GM20000 (cell line): ENCODE data around the gene GABRB1.

Source experiments
- DNase-seq: peaks from one replicate; pipeline ENCODE4 v3.0.0; 2012; ENCODE audit warnings: low spot score
- TF ChIP-seq, protein P1 (sequence below): IDR thresholded peaks from 2 replicates; pipeline ENCODE4 v1.5.1; 2012; ENCODE audit warnings: mild to moderate bottlenecking, control low read depth; ENCODE audit errors: extremely low read depth, missing control alignments

Gene GABRB1

DNA sequence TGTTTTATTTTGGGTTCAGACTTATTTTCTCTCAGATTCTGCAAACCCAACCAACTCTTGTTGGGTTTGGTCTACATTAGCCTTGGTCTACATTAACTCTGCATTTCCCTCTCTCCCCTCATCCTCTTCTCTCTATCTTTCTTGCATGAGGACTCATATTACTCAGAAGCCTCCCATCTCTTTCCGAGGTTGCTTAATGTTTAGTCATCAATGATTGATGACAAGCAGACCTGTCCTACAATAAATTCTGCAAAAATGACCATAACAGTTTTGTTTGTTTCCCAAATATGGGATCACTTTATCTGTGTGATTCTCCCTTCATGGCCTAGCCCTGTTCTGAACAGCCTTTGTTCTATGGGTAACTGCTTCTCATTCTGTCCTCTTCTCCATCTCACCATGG is 75.2 kb downstream of the GABRB1 start:
- TF ChIP-seq, protein P1, sequence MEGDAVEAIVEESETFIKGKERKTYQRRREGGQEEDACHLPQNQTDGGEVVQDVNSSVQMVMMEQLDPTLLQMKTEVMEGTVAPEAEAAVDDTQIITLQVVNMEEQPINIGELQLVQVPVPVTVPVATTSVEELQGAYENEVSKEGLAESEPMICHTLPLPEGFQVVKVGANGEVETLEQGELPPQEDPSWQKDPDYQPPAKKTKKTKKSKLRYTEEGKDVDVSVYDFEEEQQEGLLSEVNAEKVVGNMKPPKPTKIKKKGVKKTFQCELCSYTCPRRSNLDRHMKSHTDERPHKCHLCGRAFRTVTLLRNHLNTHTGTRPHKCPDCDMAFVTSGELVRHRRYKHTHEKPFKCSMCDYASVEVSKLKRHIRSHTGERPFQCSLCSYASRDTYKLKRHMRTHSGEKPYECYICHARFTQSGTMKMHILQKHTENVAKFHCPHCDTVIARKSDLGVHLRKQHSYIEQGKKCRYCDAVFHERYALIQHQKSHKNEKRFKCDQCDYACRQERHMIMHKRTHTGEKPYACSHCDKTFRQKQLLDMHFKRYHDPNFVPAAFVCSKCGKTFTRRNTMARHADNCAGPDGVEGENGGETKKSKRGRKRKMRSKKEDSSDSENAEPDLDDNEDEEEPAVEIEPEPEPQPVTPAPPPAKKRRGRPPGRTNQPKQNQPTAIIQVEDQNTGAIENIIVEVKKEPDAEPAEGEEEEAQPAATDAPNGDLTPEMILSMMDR = no peak
- DNase-seq = no peak

DNA sequence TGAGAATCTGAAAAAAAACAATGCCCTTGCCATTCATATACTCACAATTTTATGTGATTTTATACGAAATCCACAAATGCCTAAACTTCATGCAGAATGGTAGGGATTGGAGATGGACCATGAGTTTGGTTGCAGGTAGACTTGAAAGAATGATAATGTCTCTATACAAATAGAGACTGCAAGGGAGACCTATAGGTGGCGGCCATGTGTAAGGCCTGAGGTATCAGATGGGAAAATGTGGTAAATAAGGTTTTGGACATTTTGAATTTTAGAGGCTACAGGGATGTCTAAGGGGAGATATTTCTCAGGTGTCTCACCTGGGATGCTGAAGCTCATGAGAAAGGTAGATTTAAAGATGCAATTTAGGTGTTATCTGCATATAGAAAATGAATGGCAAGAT is 78.0 kb downstream of the GABRB1 start:
- no peak for DNase-seq
- TF ChIP-seq, protein P1 = no peak

DNA sequence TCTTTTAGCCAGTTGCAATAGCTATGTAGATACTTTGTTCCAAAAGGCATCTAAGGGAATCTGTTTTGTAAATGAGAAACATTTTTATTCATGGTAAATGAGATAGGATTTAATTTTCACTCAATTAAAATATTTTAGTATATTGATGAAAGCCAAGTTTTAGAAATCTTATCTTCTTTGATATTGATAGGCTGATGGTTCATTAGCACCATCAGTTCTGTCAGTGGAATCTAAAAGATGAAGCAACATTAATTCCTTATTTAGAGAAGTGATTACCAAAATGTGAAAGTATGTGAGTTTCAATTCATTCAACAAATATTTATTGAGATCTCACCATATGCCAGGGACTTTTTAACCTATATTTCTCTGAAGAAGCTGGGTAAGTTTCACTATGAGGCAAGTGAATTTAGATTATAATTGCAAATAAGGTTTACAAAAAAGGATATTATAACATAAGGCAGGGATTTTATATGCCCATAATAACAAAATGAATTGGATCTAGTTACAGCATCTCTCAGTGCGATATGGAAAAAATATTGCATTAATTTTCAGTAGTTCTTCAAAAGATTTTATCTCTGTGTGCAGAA is 79.3 kb downstream of the GABRB1 start:
- DNase-seq = no peak
- TF ChIP-seq, protein P1 = no peak

GRCh38 chr4:47118192-47118929 is 87.0 kb downstream of the GABRB1 start:
- DNase-seq = no peak
- TF ChIP-seq, protein P1 = no peak

GRCh38 chr4:47120783-47121182 is 89.4 kb downstream of the GABRB1 start:
- TF ChIP-seq, protein P1 = no peak

DNA sequence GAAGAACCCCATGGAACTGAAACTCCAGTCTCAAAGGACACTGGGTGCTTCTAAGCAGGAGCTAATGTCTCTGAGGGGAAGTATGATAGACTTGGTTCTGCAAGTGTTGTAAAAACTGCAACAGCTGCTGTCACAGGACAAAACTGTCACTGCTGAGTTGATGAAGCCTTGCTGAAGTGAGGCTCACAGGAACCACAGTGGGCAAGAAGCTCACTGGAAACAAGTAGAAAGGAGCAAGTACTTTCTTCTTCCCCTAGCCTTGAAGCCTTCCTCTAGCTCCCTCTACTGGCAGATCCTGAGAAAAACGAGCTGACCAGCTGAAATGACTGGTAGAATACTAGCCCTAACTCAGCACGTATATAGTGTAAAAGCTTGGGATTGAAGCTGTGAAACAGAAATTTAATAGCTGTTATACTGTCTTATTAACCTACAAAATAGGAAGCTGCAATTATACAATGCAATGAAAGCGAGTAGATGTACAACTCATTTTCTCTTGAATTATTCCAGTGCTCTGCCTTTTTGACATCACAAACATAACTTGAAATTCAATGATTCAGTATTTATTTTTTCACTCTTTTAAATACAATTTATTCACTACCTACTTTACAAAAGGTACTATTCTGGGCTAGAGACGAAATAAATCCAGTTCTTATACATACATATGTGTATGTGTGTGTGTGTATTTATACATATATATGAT is 91.4 kb downstream of the GABRB1 start:
- peak; percentile 55 for DNase-seq
- TF ChIP-seq, protein P1 = peak; percentile 89

More at GRCh38 chr4:47120783-47121182, 89.4 kb downstream of the GABRB1 start:
- DNase-seq = no peak

DNA sequence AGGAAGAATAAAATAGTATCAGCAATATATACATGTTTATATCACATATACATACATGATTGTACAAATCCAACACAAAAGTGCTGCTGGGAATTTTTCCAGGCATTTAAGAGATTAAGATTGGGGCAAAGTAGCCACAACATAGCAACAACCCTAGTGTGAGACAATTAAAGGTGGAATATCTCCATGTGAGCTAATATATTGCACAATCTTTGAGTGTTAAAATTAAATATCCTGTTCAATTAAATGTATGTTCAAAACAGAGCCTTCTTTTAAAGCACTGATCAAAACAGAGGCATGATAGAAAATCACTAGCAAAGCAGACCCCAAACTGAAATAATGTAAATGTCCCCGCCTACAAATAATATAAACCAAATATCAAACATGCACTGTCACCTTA is 97.6 kb downstream of the GABRB1 start:
- DNase-seq = no peak
- TF ChIP-seq, protein P1 = no peak
